BLaER1 (cell line): ENCODE results near the gene CYP4B1.
"Not testable (repeated sequence)": the region's sequence is repeated elsewhere in the genome, so short reads cannot be mapped to it uniquely, and the experiment has no call there.

ENCODE experiments used
- H3K27ac ChIP-seq: shearing (Covaris generic); formaldehyde crosslinking; 2 replicates; pipeline ENCODE4 v1.8.1; 2022
- H3K27me3 ChIP-seq: shearing (Covaris generic); formaldehyde crosslinking; 2 replicates; pipeline ENCODE4 v1.8.1; 2022
- H3K36me3 ChIP-seq: shearing (Covaris generic); formaldehyde crosslinking; 2 replicates; pipeline ENCODE4 v1.8.1; 2022
- H3K4me1 ChIP-seq: shearing (Covaris generic); formaldehyde crosslinking; 2 replicates; pipeline ENCODE4 v1.8.1; 2022
- H3K4me2 ChIP-seq: shearing (Covaris generic); formaldehyde crosslinking; 2 replicates; pipeline ENCODE4 v1.8.1; 2022
- H3K4me3 ChIP-seq: shearing (Covaris generic); formaldehyde crosslinking; 2 replicates; pipeline ENCODE4 v1.8.1; 2022
- H3K9ac ChIP-seq: shearing (Covaris generic); formaldehyde crosslinking; 2 replicates; pipeline ENCODE4 v1.8.1; 2022
- H3K9me3 ChIP-seq: shearing (Covaris generic); formaldehyde crosslinking; 2 replicates; pipeline ENCODE4 v1.8.1; 2022
- H4K20me1 ChIP-seq: shearing (Covaris generic); formaldehyde crosslinking; 2 replicates; pipeline ENCODE4 v1.8.1; 2022
- Cebpa-rat ChIP-seq: shearing (Covaris generic); IDR thresholded peaks from 2 replicates; pipeline ENCODE4 v1.8.1; 2022

CYP4B1 gene

DNA sequence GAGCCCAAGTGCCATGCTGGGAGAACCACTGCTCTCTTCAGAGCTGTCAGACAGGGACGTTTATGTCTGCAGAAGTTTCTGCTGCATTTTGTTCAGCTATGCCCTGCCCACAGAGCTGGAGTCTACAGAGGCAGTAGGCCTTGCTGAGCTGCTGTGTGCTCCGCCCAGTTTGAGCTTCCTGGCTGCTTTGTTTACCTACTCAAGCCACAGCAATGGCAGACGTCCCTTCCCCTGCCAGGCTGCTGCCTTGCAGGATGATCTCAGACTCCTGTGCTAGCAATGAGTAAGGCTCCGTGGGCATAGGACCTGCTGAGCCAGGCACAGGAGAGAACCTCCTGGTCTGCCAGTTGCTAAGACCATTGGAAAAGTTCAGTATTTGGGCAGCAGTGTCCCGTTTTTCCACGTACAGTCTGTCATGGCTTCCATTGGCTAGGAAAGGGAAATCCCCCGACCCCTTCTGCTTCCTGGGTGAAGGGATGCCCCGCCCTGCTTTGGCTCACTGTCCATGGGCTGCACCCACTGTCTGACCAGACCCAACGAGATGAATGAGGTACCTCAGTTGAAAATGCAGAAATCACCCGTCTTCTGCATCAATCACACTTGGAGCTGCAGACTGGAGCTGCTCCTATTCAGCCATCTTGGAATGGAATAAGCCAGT, 31.9 kb downstream of the CYP4B1 start:
- Histone ChIP-seq H4K20me1 (no peaks in the 10 kb centered on the region), H3K27me3 (no peaks in the 10 kb centered on the region), H3K36me3 (no peaks in the 10 kb centered on the region), H3K4me1 (no peaks in the 10 kb centered on the region), H3K4me2 (no peak overlapping the region), H3K4me3 (no peak overlapping the region), H3K9ac (no peak overlapping the region), H3K9me3 (no peaks in the 10 kb centered on the region; the same call in 1 of the 2 replicates), H3K27ac (no peak overlapping the region)
- TF ChIP-seq Cebpa-rat, result no peak

DNA sequence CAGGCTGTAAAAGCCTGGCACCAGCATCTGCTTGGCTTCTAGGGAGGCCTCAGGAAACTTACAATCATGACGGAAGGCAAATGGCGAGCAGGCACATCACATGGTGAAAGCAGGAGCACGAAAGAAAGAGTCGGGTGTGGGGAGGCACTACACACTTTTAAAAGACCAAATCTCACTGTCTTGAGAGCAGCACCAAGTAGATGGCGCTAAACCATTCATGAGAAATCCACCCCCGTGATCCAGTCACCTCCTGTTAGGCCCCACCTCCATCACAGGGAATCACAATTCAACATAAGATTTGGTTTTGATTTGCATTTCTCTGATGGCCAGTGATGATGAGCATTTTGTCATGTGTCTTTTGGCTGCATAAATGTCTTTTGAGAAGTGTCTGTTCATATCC, 36.6 kb downstream of the CYP4B1 start:
- H3K4me1 ChIP-seq, H3K36me3 ChIP-seq, H3K4me3 ChIP-seq, H3K9me3 ChIP-seq, H4K20me1 ChIP-seq, H3K27me3 ChIP-seq, H3K27ac ChIP-seq, H3K4me2 ChIP-seq, H3K9ac ChIP-seq: not testable (repeated sequence)

DNA sequence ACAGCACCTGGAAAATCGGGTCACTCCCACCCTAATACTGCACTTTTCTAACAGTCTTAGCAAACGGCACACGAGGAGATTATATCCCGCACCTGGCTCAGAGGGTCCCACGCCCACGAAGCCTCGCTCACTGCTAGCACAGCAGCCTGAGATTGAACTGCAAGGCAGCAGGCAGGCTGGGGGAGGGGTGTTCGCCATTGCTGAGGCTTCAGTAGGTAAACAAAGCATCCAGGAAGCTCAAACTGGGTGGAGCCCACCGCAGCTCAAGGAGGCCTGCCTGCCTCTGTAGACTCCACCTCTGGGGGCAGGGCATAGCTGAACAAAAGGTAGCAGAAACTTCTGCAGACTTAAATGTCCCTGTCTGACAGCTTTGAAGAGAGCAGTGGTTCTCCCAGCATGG, 47.5 kb downstream of the CYP4B1 start:
- H3K4me1 ChIP-seq, result peaks cover 13% of the 10 kb centered on the region
- not testable (repeated sequence) for H3K4me2 ChIP-seq, H4K20me1 ChIP-seq, H3K9me3 ChIP-seq, H3K9ac ChIP-seq, H3K36me3 ChIP-seq, H3K27ac ChIP-seq, H3K4me3 ChIP-seq, H3K27me3 ChIP-seq

DNA sequence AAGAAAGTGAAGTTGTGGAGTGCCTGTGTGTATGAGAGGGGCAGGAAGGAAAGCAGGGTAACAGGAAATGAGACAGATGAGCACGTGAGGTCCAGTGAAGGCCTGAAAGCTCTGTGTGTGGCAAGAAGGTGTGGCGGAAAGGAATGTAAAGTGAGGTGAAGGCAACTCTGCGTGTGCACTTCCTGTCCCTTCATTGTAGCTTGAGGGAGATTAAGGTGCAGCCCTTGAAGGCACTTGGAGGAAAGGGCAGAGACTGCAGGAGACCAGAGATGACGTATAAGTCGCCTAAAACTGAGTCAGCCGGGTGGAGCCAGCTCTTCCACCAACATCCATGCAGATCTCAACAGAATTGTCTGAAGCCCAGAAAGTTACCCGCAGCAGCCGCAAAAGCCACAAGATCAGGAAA, 58.8 kb downstream of the CYP4B1 start:
- not testable (repeated sequence) for H3K36me3 ChIP-seq, H3K4me1 ChIP-seq, H3K9me3 ChIP-seq, H3K9ac ChIP-seq, H3K4me3 ChIP-seq, H4K20me1 ChIP-seq, H3K27me3 ChIP-seq, H3K27ac ChIP-seq, H3K4me2 ChIP-seq

DNA sequence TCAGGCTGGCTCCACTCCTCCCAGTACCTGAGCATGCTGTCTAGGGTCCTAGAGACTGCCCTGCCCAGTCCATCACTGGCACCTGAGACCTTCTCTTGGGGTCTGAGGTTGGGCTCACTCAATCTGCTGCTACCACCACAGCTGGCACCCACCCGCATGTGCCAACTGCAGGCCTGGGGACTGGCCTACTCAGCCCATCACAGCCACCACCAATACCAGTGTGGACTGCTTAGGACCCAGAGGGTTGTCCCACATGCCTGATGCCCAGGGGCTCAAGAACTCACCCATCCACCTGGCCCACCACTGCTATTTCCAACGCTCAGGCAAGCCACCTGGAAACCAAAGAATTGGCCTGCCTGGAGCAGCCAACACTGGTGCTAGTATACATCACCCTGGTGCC, 63.5 kb downstream of the CYP4B1 start:
- Histone ChIP-seq H3K9me3 (peaks cover 22% of the 10 kb centered on the region), H3K27ac (no peak overlapping the region), H3K4me1 (no peaks in the 10 kb centered on the region), H3K4me2 (no peak overlapping the region), H3K27me3 (no peaks in the 10 kb centered on the region), H4K20me1 (no peaks in the 10 kb centered on the region), H3K4me3 (no peak overlapping the region), H3K36me3 (no peaks in the 10 kb centered on the region), H3K9ac (no peak overlapping the region)
- no peak for TF ChIP-seq Cebpa-rat
